DMS 273 (cell line): ENCODE measurements around the gene ARHGEF18.

Experiments used
- DNase-seq: peaks from one replicate; lab custom pipeline; 2025; ENCODE audit not compliant: unreplicated experiment; lab: John Stamatoyannopoulos, UW

Gene ARHGEF18

DNA sequence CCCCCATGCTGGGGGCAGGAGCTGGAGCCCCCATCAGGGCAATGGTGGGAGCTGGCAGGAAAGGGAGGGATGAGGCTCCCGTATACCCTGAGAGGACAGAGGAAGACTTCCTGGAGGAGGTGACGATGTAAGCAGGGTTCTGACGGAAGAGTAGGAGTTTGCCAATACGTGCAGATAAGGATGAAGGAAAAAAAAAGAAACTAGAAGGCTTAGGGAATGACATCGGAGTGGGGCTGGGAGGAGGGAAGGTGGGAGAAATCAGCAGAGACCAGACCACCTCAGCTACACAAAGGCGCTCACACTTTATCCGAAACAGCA lies 32.3 kb downstream of the ARHGEF18 start:
- DNase-seq = no peak

DNA sequence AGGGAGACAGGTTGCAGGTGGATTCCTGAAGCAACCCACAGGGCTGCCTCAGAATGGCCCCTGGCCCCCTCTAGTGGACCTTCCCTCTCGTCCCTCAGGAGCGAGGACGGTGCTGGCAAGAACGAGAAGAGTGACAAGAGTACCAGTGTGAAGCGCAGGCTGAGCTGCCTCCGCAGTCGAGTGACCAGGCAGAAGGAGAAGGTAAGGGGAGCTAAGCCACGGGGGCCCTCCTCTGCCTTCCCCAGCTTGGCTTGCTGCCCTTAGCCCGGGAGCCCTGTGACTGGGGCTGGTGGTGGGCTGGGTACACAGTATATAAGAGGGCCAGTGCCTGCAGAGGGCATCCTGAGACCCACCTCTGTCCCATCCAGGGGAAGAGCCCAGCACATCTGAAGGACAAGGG lies 34.0 kb downstream of the ARHGEF18 start:
- no peak for DNase-seq

DNA sequence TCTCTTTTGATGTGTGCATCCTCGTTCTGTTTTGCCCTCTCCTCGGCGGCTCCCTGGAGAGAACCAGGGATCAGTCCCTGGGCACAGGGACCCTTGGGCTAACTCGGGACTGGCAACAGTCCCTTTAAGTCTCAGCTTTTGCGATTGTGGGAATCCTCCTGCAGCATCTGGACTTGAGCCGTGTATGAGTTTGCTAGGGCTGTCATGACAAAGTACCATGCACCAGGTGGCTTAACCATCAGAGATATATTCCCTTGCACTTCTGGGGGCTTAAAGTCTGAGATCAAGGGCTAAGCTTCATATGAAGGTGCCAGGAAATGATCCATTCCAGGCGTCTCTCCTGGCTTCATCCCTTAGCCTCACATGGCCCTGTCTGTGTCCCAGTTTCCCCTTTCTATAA lies 34.5 kb downstream of the ARHGEF18 start:
- DNase-seq = no peak

DNA sequence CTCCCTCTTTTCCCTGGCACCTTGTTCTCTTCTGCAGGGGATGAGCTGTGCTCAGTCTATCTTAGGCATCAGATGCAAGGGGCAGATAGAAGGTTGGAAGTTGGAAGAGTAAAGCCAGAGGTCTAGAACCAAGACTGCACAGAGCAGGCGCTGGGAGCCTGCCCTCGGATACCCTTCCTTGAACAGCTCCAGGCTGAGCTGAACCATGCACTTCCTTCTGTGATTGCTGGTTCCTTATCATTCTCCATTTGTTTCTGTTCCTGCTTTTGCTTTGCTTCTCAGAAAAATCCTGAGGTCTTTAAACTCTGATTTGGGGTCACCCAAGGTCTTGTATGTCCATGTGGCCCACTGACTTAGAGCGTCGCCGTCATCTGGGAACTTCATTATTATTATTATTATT lies 36.3 kb downstream of the ARHGEF18 start:
- DNase-seq = no peak

- no peak for DNase-seq
Measured at GRCh38 chr19:7386308-7386707, 37.6 kb downstream of the ARHGEF18 start.

DNA sequence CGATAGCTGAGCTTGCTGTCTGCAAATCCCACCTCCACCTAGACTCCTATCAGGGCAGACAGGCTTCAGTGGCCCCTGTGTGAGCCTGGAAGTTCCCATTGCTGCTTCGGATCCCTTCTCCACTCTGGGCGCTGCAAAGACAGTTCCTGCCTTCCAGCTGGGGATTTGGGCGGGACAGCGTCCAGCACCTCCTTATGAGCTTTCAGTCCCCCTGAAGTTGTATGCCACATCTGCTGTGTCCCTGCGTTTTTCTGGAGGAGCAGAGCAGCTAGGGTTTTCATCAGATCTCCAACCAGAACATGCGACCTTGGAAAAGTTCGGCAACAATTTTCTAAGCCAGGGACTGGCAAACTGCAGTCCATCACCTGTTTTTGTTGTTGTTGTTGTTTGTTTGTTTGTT lies 38.0 kb downstream of the ARHGEF18 start:
- DNase-seq = no peak

DNA sequence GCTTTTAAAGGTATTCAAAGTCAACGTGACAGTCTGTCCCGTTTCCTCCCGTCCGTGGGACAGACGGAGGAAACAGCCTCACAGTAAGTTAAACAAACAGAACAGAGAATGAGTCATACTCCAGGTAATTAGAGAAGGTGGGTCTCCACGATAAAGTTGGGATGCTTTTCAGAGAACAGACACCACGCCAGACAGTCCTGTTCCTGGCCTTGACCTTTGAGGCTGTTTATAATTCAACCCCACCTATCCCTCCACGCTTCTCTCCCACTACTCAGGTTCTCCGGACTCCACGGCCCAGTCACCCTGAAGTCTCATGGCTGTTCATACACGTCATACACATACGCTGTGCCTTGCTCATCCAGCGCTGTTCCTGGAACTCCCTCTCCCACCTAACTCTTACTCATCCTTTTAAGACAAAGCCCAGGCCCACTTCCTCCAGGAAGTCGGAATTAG lies 42.5 kb downstream of the ARHGEF18 start:
- DNase-seq = no peak

GRCh38 chr19:7393459-7393858 lies 44.7 kb downstream of the ARHGEF18 start:
- DNase-seq = no peak

- DNase-seq = no peak
Measured at GRCh38 chr19:7393939-7394730, 45.4 kb downstream of the ARHGEF18 start.

DNA sequence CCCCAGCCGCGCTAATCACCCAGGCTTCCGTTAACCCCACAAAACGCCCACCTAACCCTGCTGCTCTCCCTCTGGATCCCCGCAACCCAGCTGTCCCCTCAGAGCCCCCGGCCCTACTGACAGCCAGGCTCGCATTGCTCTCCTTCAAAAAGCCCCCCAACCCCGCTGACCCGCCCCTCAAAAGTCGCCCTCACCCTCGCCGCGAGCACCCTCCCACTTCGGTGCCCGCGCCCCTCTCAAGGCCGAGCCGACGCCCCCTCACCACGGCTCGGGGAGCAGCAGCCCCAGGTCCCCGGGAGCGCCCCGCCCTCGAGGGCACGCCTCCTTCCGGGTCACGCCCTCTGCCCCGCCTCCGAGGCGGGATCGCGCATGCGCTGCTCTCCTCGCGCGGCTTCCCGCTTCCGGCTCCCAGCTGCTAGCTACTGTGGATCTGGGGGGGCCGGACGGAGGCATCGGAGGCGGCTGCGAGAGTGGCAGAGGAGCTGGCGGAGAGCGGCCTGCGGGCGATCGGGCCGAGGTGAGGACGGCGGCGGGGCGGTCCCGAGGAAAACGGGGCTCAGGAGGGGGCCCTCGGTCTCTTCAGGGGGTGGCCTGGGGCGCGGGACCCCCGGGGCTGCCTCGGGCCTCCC lies 46.1 kb downstream of the ARHGEF18 start:
- DNase-seq = peak; percentile 93

DNA sequence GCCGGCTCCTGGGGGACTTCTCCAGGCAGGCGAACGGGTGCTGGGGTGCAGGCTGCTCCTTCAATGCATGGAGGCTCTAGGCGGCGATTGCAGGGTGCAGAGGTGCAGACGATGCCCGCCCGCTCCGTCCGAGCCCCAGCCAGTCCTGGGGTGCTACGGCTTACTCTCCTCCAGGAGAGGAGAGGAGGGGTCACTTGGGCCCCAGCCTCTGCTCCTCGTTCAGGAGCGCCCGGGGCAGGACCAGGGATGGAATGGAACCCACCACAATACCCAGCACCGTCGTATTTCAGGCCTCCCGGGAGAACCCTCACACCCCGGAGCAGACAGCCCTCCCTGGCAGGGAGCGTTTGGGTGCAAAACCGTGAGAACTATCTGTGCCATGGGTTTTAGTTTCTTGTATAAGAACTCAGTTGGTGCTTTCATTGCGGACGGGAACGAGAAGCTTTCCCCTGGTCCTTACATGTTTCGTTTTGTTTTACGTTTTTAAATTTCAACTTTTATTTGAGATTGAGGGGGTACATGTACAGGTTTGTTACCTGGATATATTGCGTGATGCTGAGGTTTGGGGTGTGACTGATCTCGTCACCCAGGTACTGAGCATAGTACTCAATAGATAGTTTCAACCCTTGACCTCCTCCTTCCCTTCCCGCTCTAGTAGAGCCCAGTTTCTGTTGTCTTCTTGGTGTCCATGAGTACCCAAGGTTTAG lies 46.8 kb downstream of the ARHGEF18 start:
- peak; percentile 41 for DNase-seq

DNA sequence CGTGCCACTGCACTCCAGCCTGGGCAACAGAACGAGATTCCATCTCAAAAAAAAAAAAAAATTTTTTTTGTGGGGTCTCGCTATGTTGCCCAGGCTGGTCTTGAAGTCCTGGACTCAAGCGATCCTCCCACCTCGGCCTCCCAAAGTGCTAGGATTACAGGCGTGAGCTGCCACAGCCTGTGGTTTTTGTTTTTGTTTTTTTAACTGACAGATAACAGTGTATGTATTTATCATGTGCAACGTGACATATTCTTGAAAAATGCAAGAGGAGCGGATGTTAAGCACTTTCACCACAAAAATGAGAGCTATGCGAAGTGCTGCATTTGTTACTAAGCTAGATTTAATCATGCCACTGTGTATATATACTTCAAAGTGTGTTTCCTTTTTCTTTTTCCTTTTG lies 49.0 kb downstream of the ARHGEF18 start:
- no peak for DNase-seq
